RKO (cell line): ENCODE data around the gene KIAA0040.

ENCODE experiments used
- DNase-seq: peaks from one replicate; pipeline ENCODE4 v3.0.0-alpha.2; 2016; ENCODE audit warnings: low spot score

Gene KIAA0040

DNA sequence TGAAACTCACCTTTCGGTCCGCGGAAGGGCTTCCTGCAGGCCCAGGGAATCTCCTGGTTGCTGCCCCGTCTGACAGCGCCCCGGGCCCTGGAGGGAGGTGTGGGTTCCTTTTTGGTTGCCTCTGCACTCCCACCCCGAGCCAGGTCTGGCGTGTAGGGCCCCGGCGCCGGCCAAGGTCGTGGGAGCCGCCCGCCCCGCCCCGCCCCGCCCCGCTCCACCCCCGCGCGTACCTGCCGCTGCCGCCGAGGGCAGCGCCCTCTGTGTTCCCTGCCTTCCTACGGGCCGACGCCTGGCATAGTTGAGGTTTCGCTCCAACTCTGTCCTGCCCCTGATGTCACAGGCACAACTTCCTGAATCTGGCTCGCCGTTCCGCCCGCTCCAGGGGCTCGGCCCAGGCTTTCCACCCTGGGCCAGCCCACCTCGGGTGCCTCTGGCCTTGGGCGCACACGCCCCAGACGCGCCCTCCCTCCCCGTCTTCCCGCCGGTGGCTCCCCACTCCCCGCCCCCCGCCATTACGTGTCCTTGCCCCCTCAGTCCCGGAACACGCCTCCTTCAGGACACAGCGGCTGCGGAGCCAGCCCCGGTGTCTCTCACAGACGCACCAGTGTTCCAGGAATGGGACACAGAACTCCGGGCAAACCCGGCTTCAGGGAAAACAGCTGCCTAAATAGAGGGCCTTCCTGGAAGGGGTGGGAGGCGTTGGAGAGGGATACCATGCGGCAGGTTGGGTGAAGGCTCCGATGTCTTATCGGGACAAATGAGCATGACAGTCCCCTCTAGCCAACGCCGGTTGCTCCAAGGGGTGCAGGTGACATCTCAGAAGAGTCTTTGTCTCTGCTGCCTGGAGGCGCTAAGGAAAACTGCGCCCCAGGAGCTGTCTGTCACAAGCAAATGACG is at the start of gene KIAA0040:
KIAA0040 (minus strand) TSS at position 147 of the 897 bp plus-strand sequence. CDS start 31,763 bp downstream, outside the sequence.
- DNase-seq: peak; percentile 71

DNA sequence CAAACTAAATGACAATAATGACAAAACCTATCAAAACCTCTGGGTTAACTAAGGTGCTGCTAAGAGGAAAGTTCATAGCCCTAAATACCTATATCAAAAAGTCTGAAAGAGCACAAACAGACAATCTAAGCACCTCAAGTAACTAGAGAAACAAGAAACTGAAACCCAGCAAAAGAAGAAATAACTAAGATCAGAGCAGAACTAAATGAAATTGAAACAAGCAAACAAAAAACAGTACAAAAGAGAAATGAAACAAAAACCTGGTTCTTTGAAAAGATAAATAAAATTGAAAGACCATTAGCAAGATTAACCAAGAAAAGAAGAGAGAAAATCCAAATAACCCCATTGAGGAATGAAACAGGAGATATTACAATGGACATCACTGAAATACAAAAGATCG is 44.8 kb upstream of the KIAA0040 start:
- no peak for DNase-seq

DNA sequence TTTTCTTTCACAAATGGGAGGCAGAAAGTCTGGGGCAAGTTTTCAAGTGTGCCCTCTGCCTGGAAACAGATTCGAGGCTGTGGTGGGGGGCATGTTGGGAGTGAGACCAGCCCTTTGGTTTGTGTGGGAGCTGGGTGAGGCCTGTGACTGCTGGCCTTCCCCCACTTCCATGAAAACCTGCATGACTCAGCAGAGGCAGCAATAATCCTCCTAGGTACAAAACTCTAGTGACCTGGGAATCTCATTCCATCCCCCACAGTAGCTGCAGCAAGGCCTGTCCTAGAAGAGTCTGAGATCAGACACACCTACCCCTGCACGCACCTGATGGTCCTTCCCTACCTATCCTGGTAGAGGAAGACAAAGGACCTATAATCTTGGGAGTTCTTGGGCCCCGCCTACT is 42.1 kb upstream of the KIAA0040 start:
- DNase-seq: no peak

DNA sequence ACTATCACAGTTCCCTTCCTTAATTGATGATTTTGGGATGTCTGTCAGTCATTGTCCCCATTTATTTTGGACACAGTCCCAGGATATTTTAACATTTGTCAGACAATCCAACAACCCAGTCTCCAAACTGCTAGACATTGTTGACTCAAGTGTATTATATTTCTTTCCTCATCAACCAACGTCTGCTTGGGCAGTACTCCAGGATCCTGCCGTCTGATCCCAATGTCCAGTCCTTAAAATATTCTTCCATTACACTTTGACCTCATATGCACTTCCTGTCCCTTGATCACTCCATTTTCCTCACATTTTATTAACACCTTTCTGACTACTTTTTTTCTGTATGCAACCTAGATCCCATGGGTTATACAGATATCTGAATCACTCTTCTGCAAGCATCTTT is 39.8 kb upstream of the KIAA0040 start:
- DNase-seq: no peak

DNA sequence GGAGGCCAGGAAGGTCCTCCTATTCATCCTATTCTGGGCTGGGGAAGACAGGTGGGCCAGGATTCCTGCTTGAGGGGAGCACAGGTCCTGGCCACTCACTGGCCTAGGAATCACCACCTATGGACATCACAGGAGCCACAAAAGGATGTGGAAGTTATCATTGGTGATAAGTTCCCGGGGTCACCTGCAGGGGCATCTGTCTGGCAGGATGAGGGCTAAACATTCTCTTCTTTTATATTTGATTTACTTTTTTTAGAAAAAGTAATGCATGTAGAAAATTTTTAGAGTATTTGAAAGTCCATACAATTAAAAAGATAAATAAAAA is 33.2 kb upstream of the KIAA0040 start:
- no peak for DNase-seq

DNA sequence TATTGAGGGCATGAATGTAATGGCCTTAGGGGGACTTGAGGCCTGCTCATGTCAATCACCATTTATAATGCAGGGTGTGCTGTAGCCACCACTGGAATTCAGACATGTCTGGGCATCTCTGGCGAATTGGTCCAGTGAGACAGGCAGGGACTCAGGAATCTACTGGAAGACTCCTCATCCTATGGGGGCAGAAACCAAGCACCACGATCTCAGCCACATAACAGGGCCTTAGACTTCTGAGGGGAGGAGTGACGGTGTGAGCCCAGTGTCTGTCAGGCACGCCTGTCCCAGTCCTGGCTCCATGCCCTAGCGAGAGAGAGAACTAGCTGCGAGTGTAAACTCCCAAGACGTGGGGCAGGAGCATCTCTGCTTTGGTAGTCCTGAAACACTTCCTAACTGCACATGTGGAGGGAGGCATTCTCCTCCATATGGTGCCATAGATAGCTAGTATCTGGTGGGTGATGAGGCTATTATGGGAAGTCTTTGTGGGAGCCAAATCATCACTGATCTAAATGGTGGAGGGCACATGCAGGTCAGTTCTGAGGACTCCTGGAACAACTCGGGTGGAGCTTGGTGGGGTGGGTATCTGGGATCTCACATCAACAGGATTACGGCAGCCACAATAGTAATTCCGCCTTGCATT is 29.8 kb upstream of the KIAA0040 start:
- no peak for DNase-seq

DNA sequence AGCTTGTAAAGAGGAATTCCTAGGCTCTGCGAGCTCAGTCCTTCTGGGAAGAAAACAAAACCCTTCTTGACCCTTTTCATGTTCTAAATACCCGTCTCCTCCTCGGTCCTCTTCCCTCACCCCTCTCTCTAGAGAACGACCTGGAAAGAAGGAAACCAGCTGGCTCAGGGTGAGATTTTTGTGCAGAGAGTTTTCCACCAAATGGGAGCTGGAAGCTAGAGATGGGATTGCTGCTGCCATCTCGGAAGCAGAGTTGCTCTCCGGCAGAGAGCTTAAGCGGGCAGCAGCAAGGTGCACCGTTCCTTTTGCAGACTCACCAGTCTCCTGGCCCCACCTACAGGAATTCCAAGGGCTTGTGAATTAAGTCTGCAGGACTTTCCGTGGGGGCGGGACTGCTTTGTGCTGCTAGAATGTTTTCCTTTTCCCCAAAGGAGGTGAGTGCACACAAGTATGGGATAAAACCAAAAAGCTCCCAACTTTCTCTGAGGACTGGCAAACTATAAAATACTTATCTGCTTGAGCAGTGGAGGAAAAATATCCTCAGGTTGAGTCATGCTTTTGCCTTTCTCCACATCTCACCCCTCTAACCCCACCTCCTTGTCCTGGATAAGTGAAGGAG is 29.1 kb upstream of the KIAA0040 start:
- DNase-seq: no peak

DNA sequence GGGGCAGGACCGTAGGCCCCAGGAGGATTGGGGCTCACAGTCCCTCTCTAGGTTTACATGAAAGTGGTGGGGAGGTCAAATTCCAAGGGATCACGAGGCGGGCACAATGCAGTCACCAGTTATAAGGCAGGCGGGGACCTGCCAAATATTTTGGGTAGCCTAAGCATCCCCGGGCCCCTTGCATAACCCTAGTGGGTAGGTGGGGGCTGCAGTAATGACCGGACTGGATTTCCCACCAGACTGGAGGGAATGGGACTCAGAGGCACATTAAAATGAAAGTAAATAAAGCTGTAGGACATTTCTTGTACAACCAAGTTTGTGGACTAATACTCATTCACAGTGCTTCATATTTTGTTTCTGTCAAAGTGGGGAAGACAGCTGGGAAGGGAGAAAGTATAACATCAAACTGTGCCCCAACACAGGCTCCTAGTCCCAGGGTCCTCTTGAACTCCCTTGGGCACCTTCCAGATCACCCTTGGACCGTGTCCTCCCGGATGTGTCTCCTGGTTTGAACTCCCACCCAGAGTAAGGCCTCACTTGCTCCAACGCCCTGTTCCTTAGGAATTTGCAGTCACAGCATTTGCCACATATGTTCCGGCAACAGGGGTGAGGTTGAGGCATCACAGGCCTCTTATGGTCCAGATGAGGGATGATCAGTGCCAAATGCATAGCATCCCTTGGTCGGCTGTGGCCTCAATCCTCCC is 28.4 kb upstream of the KIAA0040 start:
- DNase-seq: no peak

DNA sequence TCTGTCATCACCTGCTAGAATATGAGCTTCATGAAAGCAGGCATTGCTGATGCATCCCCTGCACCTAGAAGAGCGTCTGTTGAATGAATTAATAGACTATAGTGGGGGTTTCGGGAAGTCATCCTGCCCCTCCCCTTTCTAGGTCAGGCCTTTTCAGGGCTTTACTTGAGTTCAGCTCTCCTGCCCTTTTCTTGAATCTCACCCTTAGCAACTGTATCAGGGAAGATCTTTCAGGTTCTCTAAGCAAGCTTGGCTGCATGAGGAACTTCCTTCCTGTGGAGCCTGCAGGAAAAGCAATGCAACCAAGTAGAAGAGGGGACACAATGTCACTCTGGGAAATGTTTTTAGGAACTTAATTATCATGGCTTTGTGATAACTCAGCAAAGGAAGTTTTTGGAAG is 27.2 kb upstream of the KIAA0040 start:
- DNase-seq: no peak

DNA sequence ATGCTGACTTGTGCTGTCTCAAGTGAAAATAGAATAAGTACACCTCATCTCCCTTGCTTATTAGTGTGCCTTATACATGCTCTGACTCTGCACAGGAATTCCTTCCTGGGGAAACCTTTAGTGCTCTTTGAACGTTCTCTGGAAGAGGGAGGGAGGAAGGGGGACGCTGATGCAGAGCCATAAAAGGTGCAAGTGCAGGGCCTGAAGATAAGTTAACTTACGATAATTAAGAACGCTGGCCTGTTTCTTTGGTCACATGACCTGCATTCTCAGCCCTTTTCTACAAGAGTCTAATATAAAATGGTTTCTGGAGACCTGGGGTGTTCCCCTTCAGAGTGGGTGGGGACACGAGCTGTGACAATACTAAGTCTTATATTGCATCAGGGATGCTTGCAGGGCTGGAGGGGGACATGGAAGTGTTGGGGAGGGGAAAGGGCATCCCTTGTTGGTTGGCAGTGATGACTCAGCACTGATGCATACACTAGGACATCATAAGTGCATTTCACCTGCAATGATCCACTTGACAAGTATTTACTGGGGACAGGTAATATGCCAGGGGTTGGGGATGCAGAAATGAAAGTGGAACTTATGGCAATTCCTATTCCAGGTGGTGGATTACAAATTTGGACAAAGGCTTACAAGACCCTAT is 26.3 kb upstream of the KIAA0040 start:
- DNase-seq: no peak

DNA sequence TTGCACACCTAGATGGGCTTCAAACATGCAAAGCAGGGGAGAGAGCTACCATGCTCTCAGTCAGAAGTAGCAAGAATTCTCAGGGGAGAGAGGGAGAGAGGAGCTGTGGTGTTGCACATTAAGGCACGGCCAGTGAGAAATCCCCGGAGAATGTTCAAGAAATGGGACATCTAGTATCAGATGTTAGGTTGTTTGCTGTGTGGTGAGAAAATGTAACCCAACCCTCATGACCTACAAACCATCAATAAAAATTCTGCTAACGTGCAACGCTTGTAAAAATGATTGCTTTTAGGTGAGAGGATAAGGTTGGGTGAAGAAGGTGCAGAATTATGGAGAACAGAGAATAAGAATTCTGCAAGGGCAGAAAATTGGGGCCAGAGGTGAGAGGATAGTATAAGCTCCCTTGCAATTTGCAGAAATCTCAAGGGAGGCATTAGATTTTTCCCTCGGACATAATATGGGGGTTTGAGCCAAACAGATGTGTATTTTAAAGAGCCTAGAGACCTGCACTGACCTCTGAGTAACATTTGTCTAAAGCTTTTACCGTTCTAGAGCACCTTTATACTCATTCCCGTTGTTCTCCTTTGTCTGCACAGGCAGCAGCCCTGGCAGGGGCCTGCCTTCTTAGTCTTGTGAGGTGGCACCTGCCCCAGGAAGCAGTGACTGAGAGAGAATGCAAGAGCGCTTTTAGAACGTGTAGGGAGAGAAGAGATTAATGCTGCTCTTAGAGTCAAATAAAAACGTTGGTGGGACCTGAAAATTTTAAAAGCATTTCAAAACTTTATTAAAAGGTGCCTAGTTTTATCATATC is 25.4 kb upstream of the KIAA0040 start:
- DNase-seq: no peak

DNA sequence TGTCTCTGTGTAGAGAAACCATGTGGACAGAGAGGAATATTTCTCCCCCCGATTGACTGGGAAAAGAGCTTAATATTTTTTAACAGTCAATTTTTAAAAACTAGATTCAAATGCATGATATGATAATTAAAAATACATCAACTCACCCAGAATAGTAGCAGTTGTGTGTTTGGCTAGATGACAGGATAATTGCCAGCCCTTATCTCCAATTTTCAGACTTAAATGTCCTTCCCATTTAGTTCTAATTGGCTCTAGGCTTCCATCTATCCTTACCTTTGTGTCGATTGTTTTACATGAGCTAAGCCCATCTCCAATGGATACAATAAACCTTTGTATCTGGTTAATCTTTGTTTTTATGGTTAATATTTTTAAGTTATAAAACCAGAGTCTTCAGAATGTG is 23.9 kb upstream of the KIAA0040 start:
- DNase-seq: no peak

DNA sequence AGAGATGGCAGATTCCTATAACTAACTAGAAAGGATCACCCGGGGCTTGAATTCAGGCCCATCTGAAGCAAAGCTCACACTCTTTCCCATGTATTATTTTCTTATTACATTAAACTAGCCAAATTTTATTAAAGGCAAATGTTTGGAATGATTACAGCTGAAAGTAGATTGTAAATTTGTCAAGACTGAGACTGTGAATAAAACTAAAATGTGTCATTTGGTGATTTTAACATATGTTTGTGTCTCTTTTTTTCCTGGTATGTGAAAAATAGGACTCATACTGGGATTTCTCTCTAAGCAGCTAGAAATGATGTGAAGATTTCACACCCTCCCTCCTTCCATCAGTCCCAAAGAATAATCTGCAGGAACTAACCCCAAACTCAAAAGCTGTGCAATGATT is 19.1 kb upstream of the KIAA0040 start:
- DNase-seq: no peak

DNA sequence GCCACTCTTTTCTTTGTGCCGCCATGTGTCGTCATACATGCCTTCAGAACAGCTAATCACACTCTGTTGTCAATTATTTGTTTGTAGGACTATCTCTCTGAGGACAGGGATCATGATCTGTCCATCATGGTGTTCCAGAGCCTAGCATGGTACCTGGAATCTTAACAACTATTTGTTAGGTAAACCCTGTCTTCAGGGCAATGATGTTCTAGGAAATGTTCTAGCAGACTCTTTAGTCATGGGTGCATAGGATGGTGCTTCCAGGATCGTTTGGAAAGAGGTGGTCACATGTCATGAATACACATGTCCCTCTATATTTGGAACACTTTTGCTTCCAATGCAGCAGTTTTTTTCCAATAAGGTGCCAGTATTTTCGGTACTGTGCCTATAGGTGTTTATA is 18.2 kb upstream of the KIAA0040 start:
- no peak for DNase-seq

DNA sequence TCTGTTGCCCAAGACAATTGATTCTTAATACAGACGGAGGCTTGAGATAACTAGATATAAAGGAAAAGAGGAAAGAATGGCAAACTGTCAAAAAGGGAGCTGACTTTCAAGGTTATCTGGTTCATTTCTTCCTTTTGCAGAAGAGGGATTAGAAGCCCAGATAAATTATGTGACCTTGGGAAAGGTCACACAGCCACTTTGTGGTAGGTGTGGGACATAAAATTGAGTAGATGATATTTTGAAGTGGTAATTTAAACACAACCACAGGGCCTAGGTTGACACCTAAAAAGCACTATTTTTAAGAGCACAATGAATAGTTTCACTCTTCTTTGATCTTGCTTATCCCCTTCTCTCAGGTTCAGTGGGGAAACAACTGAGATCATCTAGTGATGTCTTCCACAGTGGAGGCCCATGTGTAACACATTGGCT is 16.9 kb upstream of the KIAA0040 start:
- no peak for DNase-seq

DNA sequence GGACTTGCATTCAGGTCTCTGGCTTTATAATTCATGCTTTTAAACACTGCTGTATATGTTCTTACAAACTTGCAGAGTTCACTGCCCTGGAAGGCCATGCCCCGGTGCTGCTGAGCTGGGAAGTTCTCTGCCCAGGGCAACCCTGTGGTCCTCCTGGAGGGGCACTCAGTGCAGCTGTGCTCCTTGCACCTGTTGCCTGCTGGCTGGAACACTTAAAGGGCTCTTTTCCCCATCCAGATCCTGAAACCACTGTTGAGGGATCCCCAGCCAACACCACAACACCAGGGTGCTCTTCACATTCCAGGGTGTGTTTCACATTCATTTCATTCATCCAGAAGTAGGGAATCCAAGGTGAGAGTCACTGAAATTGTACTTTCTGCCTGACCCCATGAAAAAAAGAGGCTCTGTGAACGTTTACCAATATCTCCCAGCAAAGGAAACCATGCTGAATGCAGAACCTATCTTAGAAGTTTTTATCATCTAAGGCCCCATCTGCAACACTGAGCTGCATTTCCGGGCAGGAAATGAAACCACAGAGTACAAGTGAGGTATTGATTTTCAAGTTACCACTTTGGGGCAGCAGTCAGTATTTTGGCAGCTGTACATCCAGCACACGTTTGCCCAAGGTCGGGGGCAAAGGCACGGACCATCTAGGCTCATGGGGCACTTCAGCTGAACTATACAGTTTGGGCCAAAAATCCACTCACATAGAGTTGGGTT is 16.4 kb upstream of the KIAA0040 start:
- no peak for DNase-seq

DNA sequence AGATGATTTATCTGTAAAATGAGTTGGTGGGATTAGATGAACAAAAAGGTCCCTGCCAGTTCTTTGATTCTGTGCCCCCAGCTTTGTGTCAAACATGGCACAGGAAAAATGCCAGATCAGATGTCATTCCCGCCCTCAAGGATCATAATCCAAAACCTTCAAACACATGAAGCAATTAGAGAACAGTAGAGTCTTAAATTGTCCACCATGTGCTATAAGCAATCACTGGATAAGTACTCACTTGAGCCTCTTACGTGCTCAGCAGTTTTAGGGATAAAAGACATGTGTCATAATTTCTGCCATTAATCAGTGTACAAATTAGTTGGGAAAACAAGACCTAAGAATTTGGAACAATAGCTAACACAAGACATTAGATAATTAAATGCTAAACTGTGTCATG is 15.4 kb upstream of the KIAA0040 start:
- no peak for DNase-seq

DNA sequence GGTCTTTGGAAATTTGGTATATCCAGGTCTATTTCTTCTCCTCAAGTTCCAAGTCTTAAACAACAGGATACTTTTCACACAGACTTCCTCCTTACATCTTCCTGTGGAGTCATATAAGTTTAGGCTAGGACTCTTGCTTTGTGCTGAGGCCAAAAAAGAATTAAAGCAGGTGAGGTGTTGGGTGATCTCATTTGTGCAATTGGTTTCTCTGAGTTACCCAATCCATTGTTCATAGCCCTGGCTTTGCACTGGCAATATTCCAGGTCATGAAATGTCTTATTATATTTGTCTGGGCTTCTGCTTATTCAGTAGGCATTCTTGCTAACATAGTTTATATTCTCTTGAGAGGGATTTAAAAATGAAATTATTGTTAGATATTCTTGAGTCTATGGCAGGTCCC is 14.1 kb upstream of the KIAA0040 start:
- DNase-seq: no peak

DNA sequence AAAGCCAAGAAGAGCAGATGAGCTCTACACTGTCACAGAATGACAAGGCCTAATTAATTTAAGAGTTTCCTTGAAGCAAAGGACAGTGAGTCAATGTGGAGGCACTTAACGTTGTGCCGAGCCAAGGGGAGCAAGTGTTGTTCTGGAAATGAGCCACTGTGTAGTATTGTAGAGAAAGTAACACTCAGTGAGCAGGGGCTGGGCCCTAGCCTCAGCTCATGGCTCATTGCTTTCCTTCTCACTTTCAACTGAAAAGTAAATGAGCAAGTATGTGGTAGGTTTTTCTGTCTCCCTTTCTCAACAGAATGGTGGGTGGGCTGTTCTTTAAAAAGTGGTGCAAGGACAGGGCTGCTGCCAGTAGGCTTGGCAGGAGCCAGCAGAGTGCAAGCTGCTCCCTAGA is 11.8 kb upstream of the KIAA0040 start:
- DNase-seq: no peak

DNA sequence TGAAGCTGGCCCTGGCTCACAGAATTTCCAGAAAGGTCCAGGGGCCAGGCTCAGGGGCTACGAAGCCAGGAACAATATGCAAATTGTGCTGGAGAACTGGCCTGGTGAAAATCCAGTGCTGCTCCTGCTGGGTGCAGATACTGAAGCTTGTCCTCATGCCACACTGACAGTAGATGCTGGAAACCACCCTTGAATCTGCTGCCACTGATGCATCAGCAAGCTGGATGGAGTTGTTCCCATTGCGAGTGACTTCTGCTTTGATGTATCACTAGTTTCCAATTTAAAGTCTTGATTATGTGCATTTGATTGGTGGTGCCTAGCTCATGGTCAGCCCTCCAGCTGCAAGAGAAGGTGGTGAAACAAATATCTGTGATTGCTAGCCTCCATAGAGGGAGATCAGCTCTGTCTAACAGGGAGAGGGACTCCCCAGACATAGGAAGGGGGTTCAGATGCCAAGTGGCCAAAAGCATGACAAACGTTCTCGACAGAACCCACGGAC is 11.0 kb upstream of the KIAA0040 start:
- DNase-seq: no peak
